GM19025 (cell line): Measurements from ENCODE around the gene HINFP.
"Not testable (repeated sequence)": the region's sequence is repeated elsewhere in the genome, so short reads cannot be mapped to it uniquely, and the experiment has no call there.

Source experiments
- ATAC-seq: cut with Tn5 transposase; IDR thresholded peaks from one replicate; pipeline ENCODE4 v1.9.1; 2021; ENCODE audit warnings: mild to moderate bottlenecking, low read depth, moderate library complexity; ENCODE audit not compliant: unreplicated experiment

The HINFP gene

DNA sequence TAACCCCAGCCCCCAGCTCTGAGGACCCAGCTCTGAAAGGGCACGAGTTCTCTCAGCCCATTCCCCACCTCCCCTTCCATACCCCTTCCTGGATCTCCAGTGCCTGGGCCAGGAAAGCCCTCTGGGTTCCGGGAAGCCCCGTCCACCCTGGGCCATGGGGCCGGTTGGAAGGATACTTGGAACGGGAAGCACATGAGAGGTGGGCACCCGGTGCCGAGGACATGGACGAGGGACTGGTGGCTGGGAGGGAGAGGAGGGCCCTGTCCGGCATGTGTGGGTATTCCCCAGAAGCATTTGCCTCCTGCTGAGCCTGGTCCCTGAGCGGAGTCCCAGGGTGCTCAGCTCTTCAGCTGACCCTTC is 5.2 kb upstream of the HINFP start:
- no peak for ATAC-seq

DNA sequence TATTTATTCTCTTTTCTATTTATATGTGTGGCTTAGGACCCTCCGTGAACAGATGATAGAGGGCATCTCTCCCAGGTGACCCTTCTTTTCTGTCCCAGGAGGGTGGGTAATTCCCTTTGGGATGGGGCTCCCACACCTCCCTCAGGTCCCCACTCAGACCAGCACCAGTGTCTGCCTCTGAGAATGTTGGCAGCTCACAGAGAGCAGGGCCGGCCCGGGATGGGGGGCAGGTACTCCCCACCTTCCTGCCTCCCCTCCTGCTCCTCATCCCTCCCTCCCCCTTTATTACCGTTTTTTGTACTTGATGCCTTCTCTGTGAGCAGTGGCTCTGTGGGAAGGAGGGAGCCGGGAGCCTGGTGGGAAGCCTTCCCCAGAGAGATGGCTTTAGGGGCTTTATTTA is 4.8 kb upstream of the HINFP start:
- no peak for ATAC-seq

DNA sequence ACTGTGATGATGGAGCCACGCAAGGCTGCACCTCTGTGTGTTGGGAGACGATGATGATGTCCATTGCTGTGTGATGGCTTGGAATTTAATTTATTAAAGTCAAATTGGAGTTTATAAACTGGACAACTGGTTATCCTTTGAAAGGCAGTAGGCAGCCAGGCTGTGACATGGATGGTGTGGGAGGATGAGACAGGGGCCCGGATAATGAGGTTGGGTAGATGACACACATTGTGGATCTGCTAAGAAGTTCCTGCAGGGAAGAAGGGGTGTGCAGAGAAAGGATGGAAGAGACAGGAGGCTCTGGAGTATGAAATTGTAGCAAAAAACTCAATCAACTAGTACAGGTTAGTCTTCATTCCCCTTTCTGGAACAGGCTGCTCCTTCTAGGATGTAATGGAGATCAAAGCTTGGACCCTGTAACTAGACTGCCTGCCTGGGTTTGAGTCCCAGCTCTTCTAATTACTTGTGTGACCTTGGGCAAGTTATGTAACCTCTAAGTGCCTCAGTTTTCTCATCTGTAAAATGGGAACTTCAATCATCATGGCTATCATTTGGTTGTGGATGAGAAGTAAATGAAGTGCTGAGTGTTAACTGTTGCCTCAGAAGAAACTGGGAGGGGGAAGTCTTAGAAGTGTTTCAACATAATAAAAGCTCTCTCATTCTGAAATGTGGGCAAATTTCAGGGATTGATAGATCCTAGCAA is 4.2 kb upstream of the HINFP start:
- no peak for ATAC-seq

DNA sequence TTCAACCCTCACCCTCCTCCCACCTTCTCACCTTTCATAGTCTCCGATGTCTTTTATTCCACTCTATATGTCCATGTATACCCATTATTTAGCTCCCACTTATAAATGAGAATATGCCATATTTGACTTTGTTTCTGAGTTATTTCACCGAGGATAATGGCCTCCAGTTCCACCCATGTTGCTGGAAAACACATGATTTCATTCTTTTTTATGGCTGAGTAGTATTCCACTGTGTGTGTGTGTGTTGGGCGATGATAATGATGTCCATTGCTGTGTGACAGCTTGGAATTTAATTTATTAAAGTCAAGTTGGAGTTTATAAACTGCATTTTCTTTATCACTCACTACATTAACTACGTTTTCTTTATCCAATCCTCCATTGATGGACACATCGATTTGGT is 3.2 kb upstream of the HINFP start:
- ATAC-seq: no peak

DNA sequence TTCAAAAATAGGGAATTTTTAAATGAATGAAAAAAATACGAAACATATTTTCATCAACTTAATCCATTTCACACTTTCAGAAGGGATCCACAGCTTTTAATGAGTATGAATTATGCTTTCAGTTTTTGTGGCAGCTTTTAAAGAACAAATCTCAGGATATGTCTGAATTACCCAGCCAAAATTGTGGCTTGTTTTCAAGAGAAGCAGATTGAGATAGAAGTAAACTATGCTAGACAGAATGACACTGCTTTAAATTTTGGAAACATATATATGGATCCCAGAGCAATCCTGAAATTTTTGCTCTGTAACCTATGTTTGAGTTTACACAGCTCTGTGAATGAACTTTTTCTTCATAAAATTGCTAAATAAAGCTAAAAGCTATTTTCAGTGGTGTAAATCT is 2.4 kb upstream of the HINFP start:
- no peak for ATAC-seq

DNA sequence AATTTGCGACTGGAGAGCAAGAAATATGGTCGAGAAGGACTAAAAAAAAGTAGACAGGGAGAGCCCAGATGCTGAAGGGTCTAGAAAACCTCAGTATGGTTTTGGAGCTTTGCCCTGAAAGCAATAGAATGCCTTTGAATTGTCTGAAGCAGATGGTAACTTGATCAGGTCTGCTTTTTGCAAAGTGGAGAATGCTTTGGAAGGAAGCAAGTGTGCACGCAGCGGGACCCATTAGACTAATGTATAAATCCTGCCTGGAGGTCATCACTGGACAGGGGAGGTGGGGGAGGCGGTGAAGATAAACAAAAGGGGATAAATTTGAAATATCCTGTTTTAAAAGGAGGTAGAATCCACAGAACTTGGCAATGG is 757 bp upstream of the HINFP start:
- no peak for ATAC-seq

DNA sequence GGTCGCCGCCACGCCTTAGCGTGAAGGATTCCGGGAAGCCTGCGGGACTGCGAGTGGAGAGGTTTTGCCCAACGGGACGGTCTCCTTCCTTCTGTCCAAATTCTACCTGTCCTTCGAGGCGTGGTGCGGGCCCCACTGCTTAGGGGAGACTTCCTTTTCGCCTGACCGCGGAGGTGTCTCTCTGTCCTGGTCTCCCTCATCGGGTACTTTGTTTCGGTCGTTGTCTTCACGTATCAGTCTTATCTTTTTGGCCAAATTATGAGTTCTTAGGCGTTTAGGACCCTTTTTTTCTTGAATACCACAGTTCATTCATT is 388 bp downstream of the HINFP start:
- no peak for ATAC-seq

DNA sequence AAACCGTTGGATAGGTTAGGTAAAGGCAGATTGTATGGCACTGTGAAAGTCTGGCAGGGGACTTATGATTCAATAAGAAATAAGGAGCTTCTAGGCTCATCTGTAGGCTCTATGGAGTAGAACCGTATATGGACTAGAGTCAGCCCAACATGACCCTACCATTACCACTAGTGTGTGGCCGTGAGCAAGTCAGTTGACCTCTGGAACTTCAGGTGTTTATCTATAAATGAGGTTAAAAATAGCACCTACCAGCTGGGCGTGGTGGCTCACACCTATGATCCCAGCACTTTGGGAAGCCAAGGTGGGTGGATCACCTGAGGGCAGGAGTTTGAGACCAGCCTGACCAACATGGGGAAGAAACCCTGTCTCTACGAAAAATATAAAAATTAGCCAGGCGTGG is 4.4 kb downstream of the HINFP start:
- no peak for ATAC-seq

DNA sequence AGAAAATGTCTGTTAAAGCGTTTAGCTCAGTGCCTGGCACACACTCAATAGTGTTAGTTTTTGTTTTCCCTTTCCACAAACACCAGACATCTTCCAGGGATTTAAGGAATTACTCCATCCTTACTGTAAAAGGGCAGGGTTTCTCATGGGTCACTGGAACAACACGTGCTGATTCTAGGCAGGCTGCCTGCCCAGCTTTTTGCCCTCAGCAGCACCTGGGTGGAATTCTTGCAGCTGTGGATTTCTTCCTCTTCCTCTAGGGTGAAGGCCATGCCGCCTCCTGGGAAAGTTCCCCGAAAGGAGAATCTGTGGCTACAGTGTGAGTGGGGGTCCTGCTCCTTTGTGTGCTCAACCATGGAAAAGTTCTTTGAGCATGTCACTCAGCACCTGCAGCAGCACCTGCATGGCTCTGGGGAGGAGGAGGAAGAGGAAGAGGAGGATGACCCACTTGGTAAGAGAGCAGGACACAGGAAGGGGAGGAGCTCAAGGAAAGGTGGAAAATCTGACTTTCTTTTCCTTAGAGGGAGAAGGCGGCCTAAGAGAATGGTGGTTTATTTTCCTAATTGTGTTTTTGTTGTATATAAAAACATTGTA is 5.4 kb downstream of the HINFP start:
- ATAC-seq: no peak

DNA sequence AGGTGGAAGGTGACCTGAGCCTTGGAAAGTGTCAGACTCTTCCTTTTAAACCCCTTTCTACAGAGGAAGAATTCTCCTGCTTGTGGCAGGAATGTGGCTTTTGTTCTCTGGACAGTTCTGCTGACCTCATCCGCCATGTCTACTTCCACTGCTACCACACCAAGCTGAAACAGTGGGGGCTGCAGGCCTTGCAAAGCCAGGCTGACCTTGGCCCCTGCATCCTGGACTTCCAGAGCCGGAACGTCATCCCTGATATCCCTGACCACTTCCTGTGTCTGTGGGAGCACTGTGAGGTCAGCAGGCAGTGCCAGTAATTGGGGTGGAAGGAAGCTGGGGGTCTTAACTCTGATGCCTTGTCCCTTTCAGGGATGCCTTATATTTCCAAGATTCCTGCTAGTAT is 9.3 kb downstream of the HINFP start:
- no peak for ATAC-seq

DNA sequence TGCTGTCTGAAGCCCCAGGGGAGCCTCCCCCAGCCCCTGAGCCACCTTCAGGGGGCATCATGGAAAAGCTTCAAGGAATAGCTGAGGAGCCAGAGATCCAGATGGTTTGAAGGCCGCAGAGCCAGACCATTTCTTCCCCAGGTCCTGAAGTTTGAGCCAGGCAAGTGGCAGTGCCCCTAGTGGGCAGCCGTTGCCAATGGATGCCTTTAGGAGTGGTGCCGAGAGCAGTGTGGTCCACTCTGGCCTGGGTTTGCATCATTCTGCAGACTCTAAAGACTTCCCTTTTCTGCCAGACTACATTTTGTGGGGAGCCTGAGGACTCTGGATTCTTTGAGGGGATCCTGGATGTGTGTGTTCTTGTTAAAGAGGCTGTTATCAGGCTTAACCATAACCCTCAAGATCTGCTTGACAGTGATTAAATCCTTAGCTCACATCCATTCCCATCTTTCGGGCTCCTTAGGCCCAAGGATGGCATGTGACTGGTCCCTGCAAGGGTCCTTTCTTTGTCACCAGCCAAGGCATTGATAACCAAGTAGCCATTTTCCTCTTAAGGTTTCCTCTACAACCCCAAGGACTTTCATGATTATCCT is 13.1 kb downstream of the HINFP start:
- no peak for ATAC-seq

DNA sequence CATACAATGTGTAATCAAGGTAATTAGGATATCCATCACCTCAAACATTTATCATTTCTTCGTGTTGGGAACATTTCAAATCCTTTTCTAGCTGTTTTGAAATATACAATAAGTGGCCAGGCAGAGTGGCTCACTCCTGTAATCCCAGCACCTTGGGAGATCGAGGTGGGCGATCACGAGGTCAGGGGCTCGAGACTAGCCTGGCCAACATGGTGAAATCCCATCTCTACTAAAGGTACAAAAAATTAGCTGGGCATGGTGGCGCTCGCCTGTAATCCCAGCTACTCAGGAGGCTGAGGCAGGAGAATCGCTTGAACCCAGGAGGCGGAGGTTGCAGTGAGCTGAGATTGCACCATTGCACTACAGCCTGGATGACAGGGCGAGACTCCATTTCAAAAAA is 17.9 kb downstream of the HINFP start:
- ATAC-seq: not testable (repeated sequence)

DNA sequence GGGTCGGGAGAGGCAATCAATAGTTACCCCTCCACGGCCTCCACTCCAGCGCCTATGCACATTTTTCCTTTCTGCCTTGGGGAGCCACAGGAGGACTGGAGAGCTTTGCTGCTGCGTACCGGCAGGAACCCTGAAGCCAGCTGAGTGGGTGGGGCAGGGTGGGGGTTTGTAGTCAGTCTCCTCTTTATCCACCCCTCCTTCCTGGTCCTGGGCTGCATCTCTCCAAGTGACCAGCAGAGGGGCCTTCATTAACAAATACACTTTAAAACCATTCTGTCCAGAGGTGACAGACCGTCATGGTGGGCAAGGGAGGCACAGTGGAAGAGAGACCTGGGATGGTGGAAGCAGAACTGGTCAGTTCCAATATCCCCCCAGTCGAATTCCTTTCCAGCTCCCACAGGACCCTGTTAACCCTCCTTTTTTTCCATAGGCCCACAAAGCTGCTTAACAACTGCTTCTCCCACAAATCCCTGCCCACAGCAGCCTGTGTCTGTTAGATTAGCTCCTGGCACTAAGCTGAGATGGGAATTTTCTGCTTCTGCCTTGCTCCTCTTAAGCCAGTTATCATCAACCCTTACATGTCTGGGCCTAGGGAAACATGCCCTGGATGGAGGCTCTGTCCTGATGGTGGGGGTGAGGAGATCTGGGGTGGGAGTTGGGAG is 23.6 kb downstream of the HINFP start:
- no peak for ATAC-seq

DNA sequence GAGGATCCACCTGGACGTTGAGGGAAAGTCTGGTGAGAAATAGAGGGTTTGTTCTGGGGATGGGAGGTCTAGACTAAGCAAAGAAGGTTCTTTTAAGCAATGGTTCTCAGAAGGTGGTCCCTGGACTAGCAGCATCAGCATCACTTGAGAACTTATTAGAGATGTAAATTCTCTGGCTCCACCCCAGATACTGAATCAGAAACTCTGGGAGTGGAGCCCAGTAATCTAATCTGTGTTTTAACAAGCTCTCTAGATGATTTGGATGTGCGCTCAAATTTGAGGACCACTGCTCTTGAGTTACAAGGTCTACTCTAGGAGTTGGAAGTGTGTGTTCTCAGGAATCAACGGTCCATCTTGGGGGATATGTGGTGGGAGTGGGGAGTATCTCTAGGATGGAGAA is 24.2 kb downstream of the HINFP start:
- no peak for ATAC-seq

DNA sequence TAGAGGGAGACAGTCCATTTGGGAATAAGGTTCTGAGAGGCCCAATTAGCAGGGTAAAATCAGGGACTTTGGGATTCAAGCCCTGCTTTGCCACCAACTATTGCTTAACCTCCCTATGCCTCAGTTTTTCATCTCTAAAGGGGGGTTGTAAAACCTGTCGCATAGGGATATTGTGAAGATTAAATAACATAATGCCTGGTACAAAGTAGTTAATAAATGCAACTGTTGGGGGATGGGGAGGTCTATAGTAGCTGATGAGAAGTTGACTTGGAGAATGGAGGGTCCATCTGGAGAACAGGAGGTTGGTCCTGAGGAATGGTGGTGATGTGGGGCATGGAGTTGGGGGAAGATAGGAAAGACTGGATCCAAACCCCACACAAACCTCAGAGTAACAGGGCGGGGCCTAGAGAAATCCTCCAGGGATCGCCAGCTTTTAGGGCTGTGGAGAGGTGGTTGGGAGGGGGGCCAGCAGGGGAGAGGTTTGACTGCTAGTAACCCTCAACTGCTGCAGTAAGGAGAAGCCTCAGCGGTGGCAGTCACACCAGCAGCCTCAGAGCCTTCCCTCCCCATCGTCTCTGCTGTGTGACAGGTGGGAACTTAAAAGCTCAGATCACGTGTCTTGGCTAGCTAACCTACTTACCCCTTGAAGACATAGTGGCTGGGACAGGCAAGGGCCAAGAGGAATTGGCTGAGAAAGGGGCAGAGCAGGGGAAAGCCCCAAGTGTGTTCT is 26.4 kb downstream of the HINFP start:
- ATAC-seq: no peak

DNA sequence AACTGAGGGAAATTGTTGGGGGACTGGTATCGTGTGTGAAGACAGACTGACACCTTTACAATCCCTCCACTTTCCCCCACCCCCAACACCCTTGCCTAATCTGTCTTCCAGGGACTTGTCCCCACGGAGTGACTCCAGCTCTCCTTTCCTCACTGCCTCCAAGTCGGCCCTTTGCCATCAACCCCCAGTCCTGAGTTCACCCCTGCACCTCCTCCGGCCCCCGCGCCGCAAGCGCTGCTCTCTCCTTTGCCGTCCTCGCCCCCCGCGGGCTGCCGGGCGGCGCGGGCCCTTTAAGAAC is 27.3 kb downstream of the HINFP start:
- ATAC-seq: no peak

DNA sequence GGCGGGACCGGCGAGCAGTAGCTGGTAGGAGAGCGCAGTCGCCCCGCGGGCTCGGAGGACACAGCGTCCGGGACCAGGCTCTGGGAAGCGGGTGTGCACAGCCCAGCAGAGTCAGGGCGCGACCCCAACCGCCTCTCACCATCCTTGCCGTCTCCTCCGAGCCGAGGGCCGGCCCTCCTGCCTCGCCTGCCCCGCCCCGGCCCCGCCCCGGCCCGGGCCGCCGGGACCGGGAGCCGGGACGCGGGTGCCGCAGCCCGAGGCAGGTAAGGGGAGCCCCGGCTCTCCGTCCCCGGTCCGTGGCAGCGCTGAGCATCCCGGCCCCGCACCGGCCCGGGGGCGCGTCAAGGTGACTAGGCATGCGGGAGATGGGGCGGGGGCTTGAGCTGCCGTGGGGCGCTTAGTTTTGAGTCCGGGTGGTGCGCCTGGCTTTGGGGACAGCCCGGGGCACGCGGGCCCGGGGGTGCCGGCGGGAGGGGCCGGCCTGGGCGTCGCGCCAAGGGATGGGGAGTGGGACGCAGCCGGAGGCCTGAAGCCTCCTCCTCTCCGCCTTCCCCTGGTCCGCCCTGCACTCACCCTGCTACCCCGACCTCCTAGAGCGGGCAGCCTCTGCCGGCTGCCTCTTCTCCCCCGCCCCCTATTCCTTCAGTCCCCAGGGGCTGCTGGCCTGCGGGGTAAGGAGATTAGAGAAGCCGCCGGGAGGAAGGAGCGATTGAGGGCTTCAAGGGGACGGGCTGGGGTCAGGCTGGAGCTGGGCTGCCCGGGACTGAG is 27.8 kb downstream of the HINFP start, which contains the start of gene ABCG4:
Gene ABCG4 (plus strand): TSS at position 35 of the 768 bp plus-strand sequence. CDS start 914 bp downstream, outside the sequence.
- ATAC-seq: no peak

DNA sequence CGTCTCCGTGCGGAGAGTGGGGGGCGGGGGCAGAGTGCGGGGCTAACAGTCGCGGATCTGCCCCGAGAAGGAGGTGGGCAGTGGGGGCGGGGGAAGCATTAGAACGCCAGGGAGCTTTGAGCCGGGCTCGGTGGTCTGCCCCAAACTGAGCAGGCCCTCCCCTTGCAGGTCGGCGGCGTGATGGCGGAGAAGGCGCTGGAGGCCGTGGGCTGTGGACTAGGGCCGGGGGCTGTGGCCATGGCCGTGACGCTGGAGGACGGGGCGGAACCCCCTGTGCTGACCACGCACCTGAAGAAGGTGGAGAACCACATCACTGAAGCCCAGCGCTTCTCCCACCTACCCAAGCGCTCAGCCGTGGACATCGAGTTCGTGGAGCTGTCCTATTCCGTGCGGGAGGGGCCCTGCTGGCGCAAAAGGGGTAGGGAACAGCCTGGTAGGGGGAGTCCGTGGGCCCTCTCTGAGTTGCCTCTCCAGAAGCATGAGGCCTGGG is 28.5 kb downstream of the HINFP start:
- ATAC-seq: no peak

DNA sequence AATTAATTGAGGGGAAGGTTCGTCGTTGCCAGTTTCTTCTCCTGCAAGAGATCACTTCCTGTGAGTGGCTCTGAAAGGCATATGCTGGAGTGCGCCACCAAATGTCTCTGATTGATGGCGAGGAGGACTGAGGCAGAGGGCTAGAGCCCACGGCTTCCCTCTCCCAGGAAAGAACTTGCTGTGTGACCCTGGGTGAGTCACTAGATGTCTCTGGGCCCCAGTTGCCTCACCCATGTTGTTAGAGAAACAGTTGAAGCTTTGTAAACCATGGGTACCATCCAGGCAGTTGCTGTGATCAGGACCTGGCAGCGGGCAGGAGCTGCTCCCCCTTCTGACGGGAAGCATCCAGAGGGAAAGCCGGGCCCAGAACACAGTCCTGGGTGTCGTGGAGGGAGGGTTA is 30.7 kb downstream of the HINFP start:
- ATAC-seq: no peak

DNA sequence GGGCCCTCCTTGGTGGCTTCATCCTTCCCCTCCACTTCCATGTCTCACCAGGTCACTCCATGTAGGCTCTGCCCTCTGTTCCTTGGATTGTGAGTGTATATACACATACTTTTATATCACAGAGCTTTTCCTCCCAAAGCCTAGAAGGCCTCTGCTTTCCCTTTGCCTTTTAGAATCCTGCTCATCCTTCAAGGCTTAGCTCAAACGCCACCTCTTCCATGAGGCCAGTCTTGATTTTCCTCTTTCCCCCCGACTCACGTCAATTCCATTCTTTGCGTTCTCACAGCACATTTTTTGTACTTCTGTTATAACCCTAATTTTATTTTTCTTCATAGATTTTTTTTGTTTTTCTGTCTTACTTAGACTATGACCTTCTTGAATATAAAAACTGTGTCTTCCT is 31.2 kb downstream of the HINFP start:
- no peak for ATAC-seq
